Retinal pigment epithelial cell (primary cell): Measurements from ENCODE around the gene PRRT1.

Source experiments
- DNase-seq: peaks from one replicate; pipeline ENCODE4 v3.0.0-alpha.2; 2010; ENCODE audit warnings: low read depth
- H3K4me3 ChIP-seq: 2 replicates; pipeline ENCODE4 v1.5.1; 2011; ENCODE audit warnings: mild to moderate bottlenecking, low read length, control low read depth, moderate library complexity
- TF ChIP-seq, protein P1 (sequence below): conservative IDR thresholded peaks from 2 replicates; pipeline ENCODE4 v1.5.1; 2011; ENCODE audit warnings: low read depth, low read length, control low read depth, inconsistent platforms

Gene PRRT1

GRCh38 chr6:32126880-32127279 lies 24.9 kb downstream of the PRRT1 start:
- H3K4me3 ChIP-seq: peak overlapping the region; percentile 100
- TF ChIP-seq, protein P1, sequence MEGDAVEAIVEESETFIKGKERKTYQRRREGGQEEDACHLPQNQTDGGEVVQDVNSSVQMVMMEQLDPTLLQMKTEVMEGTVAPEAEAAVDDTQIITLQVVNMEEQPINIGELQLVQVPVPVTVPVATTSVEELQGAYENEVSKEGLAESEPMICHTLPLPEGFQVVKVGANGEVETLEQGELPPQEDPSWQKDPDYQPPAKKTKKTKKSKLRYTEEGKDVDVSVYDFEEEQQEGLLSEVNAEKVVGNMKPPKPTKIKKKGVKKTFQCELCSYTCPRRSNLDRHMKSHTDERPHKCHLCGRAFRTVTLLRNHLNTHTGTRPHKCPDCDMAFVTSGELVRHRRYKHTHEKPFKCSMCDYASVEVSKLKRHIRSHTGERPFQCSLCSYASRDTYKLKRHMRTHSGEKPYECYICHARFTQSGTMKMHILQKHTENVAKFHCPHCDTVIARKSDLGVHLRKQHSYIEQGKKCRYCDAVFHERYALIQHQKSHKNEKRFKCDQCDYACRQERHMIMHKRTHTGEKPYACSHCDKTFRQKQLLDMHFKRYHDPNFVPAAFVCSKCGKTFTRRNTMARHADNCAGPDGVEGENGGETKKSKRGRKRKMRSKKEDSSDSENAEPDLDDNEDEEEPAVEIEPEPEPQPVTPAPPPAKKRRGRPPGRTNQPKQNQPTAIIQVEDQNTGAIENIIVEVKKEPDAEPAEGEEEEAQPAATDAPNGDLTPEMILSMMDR: no peak
- DNase-seq: no peak

DNA sequence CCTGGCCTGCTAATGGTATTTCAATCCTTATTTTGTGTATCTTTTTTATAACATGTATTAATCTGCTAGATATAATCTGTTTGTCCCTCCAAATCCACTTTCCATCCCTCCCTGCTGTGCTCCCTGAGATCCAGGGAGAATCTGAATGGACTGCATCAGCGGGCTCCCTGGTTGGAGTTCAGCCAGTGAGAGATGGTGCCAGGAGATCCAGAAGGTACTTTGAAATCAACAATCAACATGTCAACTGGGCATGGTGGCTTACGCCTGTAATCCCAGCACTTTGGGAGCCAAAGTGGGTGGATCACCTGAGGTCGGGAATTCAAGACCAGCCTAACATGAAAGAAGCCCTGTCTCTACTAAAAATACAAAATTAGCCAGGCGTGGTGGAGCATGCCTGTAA lies 28.1 kb downstream of the PRRT1 start:
- DNase-seq: no peak
- TF ChIP-seq, protein P1: no peak
- no peak overlapping the region for H3K4me3 ChIP-seq

GRCh38 chr6:32120573-32121059 lies 31.1 kb downstream of the PRRT1 start:
- TF ChIP-seq, protein P1: no peak
- no peak for DNase-seq
- no peak overlapping the region for H3K4me3 ChIP-seq

DNA sequence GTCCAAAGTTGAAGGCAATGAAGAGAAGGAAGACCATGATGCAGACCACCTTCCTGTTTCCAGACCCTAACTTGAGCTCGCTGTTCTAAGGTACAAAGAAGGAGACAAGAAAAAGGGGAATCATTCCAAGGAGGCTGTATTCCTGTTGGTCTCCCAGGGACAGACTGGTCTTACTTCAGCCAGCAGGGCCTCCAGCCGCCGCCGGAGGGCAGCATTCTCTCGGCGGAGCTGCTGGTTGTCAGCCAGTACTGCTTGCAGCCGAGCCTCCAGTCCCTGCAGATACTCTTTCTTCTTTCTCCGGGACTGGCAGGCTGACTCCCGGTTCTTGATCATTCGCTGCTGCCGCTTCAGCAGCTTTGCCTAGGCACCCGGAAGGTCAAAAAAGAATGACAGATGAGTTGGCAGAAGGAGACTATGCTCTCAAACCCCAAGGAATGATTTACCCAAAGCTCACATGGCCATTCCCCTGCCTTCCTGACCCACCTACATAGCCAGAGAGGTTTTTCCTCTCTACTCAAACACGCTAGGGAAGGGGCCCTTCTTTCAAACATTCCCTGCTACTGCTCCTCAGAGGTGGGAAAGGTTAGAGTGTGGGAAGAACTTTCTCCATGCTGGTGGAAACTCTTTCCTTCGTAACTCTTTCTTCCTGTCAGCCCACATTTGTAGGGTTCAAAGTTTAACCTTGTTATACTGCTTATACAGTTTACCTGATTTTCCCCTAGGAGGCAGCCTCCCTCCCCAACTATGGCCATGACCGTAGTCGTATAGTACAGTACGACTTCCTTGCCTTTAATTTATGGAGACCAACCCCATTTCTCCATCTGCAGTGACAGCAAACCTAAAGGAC lies 32.7 kb downstream of the PRRT1 start:
- peak; percentile 39 for DNase-seq
- no peak overlapping the region for H3K4me3 ChIP-seq
- TF ChIP-seq, protein P1: peak; percentile 97

DNA sequence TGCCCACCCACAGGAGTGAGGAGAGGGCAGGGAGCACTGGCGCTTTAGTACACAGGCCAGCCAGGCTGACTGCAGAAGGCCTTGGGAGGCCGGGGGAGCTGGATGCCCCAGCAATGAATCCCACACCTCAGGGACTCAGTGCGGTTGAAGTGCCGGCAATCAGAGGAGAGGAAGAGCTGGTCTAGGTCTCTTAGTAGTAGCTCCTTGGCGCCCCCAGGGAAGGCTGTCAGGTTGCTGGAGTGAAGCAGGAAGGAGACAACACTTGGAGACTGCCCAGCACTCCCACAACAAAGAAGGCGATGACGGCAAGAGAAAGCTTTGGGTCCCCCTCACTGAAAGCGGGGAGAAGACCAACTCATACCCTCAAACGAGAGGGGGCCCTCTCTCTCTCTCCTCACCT lies 34.3 kb downstream of the PRRT1 start:
- H3K4me3 ChIP-seq: no peak overlapping the region
- DNase-seq: no peak
- TF ChIP-seq, protein P1: no peak

GRCh38 chr6:32116674-32117073 lies 35.1 kb downstream of the PRRT1 start:
- no peak overlapping the region for H3K4me3 ChIP-seq
- no peak for DNase-seq

More at GRCh38 chr6:32116674-32117073, 35.1 kb downstream of the PRRT1 start:
- TF ChIP-seq, protein P1: peak; percentile 60
